ENCODE data around the gene GAGE10.
"Not testable (repeated sequence)": the region's sequence is repeated elsewhere in the genome, so short reads cannot be mapped to it uniquely, and the experiment has no call there.

- TF ChIP-seq EZH2 (IDR thresholded peaks at IDR 0.05); ZNF274 (IDR thresholded peaks at IDR 0.05; ENCODE audit: low read depth, low read length); CTCF (IDR thresholded peaks at IDR 0.05 in 2 of 3, conservative IDR thresholded peaks at IDR 0.05 in 1 of 3; ENCODE audit: borderline replicate concordance in 1 of 3, insufficient read depth in 1 of 3, low read depth in 2 of 3, low read length in 2 of 3); POLR2A (IDR thresholded peaks at IDR 0.05; ENCODE audit: borderline replicate concordance, extremely low read depth, insufficient read depth, insufficient read length); REST (IDR thresholded peaks at IDR 0.05; ENCODE audit: low read depth); TCF7L2 (IDR thresholded peaks at IDR 0.05; ENCODE audit: borderline replicate concordance, extremely low read depth, insufficient read depth, insufficient read length); POLR2AphosphoS5 (IDR thresholded peaks at IDR 0.05; ENCODE audit: low read depth, low read length); ZFX (IDR thresholded peaks at IDR 0.05); EZH2phosphoT487 (IDR thresholded peaks at IDR 0.05; ENCODE audit: borderline replicate concordance); JUND (IDR thresholded peaks at IDR 0.05); SP1 (IDR thresholded peaks at IDR 0.05; ENCODE audit: low read depth); SRF (IDR thresholded peaks at IDR 0.05; ENCODE audit: low read depth): not testable (repeated sequence)
- TF ChIP-seq, protein P1, sequence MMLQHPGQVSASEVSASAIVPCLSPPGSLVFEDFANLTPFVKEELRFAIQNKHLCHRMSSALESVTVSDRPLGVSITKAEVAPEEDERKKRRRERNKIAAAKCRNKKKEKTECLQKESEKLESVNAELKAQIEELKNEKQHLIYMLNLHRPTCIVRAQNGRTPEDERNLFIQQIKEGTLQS (IDR thresholded peaks at IDR 0.05): not testable (repeated sequence)
These were observed 42.7 kb downstream of the GAGE10 start for GRCh38 chrX:49346150-49346549.
